Natural killer cell treated with Interleukin-12 subunit alpha and Interleukin-12 subunit beta and Interleukin-15 and Interleukin-18, amount 100 ng/mL, for 72 hours (primary cell): Measurements from ENCODE around the gene CHD6. TPM values are rescaled to one million over a fixed set of nuclear protein-coding genes. Genes with fewer than 3 reads are reported as not detected.

Experiments used
- ATAC-seq, 2 donors: fragments of 150-1000 bp; cut with Tn5 transposase in 1 of 2; sonication (Bioruptor Pico), chemical (Tn5 transposase) in 1 of 2; 2 replicates each; pipeline ENCODE4 v1.10.0; 2021
- DNase-seq: peaks from one replicate; pipeline ENCODE4 v3.0.0; 2022; ENCODE audit warnings: low spot score
- H3K27ac Mint-ChIP-seq, 2 donors: 1 replicate in 1 of 2; 2 replicates in 1 of 2; pipeline ENCODE4 v1.8.0; 2022; ENCODE audit warnings: mixed read lengths in 2 of 2, mild to moderate bottlenecking in 1 of 2, moderate library complexity in 1 of 2
- H3K27me3 Mint-ChIP-seq, 2 donors: 1 replicate in 1 of 2; 2 replicates in 1 of 2; pipeline ENCODE4 v1.8.0; 2022; ENCODE audit warnings: mixed read lengths in 2 of 2
- H3K36me3 Mint-ChIP-seq: one replicate; pipeline ENCODE4 v1.8.0; 2022; ENCODE audit warnings: mixed read lengths
- H3K4me1 Mint-ChIP-seq, 2 donors: 1 replicate in 1 of 2; 2 replicates in 1 of 2; pipeline ENCODE4 v1.8.0; 2022; ENCODE audit warnings: low read depth in 2 of 2, mixed read lengths in 2 of 2, mild to moderate bottlenecking in 1 of 2
- H3K4me3 Mint-ChIP-seq: one replicate; pipeline ENCODE4 v1.8.0; 2022; ENCODE audit warnings: mixed read lengths
- H3K9me3 Mint-ChIP-seq: 2 replicates; pipeline ENCODE4 v1.8.0; 2022; ENCODE audit warnings: mixed read lengths
- total RNA-seq, 2 donors: library from RNA; stranded (reverse); gene quantifications; one replicate each; pipeline ENCODE4 v1.2.3, GENCODE V29; 2022

The CHD6 gene
- total RNA-seq, 2 donors from 2014 or later = 27.8 to 33.0 TPM

GRCh38 chr20:41436679-41437078, 181.5 kb downstream of the CHD6 start:
- Mint-ChIP-seq H3K9me3 (no peaks in the 10 kb centered on the region), H3K4me1 (peaks cover 26 to 47% of the 10 kb centered on the region in 2 donors), H3K4me3 (peak overlapping the region; percentile 73), H3K27me3 (no peaks in the 10 kb centered on the region), H3K36me3 (peaks cover 36% of the 10 kb centered on the region), H3K27ac (peak overlapping the region; percentile 68 to 71)
- DNase-seq (no peak), ATAC-seq (peak; percentile 73 to 85)

GRCh38 chr20:41433203-41433602, 185.0 kb downstream of the CHD6 start:
- H3K4me1 Mint-ChIP-seq = peaks cover 32 to 50% of the 10 kb centered on the region in 2 donors
- H3K27me3 Mint-ChIP-seq = no peaks in the 10 kb centered on the region
- peaks cover 36% of the 10 kb centered on the region for H3K36me3 Mint-ChIP-seq
- peak overlapping the region; percentile 75 to 86 for H3K27ac Mint-ChIP-seq
- H3K4me3 Mint-ChIP-seq = peak overlapping the region; percentile 48
- no peaks in the 10 kb centered on the region for H3K9me3 Mint-ChIP-seq
- ATAC-seq (no peak), DNase-seq (no peak)

GRCh38 chr20:41432746-41433145, 185.4 kb downstream of the CHD6 start:
- Mint-ChIP-seq H3K4me1 (peaks cover 35 to 54% of the 10 kb centered on the region in 2 donors), H3K36me3 (peaks cover 36% of the 10 kb centered on the region), H3K27me3 (no peaks in the 10 kb centered on the region), H3K4me3 (peak overlapping the region; percentile 48), H3K27ac (peak overlapping the region; percentile 75 to 86), H3K9me3 (no peaks in the 10 kb centered on the region)
- no peak for DNase-seq
- peak; percentile 57 to 80 for ATAC-seq

GRCh38 chr20:41428285-41428684, 189.9 kb downstream of the CHD6 start:
- Mint-ChIP-seq H3K36me3 (peaks cover 8% of the 10 kb centered on the region), H3K9me3 (no peaks in the 10 kb centered on the region), H3K4me1 (peaks cover 18 to 19% of the 10 kb centered on the region in 2 donors), H3K27ac (peak overlapping the region; percentile 39 to 42), H3K4me3 (no peak overlapping the region), H3K27me3 (no peaks in the 10 kb centered on the region)
- DNase-seq (no peak), ATAC-seq (peak in 1 of 2 donors; percentile 62)

DNA sequence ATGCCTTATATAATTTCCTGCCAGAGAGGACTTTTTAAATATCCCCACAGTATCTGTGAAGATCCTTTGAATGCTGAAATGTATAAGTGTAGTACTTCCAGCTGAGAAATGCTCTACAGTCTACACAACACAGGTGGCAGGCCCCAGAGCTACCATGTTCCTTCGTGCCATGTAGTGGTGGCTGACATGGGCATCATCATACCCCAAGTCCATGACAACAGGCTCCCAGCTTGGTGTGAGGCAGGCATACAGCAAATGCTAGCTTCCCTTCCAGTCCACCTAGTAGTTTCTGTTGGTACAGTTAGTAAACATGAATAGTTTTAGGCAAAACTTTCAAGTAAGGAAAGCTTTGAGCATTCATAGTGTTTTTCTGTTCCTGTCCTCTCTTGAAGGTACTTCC, 190.3 kb downstream of the CHD6 start:
- H3K27me3 Mint-ChIP-seq = no peaks in the 10 kb centered on the region
- no peak overlapping the region for H3K4me3 Mint-ChIP-seq
- peak overlapping the region; percentile 39 to 42 for H3K27ac Mint-ChIP-seq
- peaks cover 13 to 15% of the 10 kb centered on the region in 2 donors for H3K4me1 Mint-ChIP-seq
- peaks cover 4% of the 10 kb centered on the region for H3K36me3 Mint-ChIP-seq
- ATAC-seq = no peak
- no peak for DNase-seq
- no peaks in the 10 kb centered on the region for H3K9me3 Mint-ChIP-seq

- no peak for DNase-seq
- H3K4me3 Mint-ChIP-seq = no peak overlapping the region
- peaks cover 7 to 9% of the 10 kb centered on the region in 2 donors for H3K4me1 Mint-ChIP-seq
- H3K27me3 Mint-ChIP-seq = no peaks in the 10 kb centered on the region
- H3K27ac Mint-ChIP-seq = peak overlapping the region; percentile 12 to 39
- H3K9me3 Mint-ChIP-seq = no peaks in the 10 kb centered on the region
- peaks cover under 1% of the 10 kb centered on the region for H3K36me3 Mint-ChIP-seq
- no peak for ATAC-seq
Observed at GRCh38 chr20:41426976-41427375, 191.2 kb downstream of the CHD6 start.

DNA sequence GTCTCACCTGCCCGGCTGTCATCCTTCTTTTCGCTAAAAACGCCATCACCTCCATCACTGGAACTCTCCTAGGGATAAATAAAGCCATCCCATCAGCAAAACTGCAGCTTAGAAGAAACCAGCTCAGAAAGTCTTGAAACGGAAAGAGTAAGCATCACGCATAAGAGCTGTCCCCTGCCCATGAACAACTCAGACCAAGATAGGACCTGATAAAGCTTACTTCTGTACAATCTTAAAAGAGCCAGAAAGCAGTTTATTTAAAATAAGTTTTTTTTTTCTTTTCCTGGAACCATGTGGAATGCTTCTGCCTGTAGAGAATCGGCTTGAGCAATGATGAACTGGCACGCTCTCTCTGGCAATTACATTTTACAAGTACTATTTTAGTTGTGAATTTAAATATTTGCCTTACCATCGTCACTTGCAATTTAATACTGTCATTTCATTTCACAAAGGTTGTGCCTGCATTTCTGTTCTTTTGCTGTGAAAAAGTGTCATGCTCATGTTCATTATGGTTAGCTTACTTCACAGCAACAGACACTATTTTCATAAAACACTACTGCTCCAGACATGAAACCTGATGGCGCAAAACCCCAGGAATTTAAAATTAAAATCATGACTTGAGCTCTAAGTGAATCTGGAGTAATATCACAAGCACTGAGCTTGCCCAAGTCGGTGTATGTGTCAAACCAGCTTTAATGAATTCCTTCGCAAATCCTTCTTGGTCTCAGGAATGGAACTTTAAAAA, 191.9 kb downstream of the CHD6 start:
- Mint-ChIP-seq H3K4me1 (peaks cover 9 to 10% of the 10 kb centered on the region in 2 donors), H3K27ac (peak overlapping the region in 1 of 2 donors; percentile 12), H3K4me3 (no peak overlapping the region), H3K9me3 (no peaks in the 10 kb centered on the region), H3K27me3 (no peaks in the 10 kb centered on the region), H3K36me3 (peaks cover 8% of the 10 kb centered on the region)
- no peak for DNase-seq
- ATAC-seq = no peak

DNA sequence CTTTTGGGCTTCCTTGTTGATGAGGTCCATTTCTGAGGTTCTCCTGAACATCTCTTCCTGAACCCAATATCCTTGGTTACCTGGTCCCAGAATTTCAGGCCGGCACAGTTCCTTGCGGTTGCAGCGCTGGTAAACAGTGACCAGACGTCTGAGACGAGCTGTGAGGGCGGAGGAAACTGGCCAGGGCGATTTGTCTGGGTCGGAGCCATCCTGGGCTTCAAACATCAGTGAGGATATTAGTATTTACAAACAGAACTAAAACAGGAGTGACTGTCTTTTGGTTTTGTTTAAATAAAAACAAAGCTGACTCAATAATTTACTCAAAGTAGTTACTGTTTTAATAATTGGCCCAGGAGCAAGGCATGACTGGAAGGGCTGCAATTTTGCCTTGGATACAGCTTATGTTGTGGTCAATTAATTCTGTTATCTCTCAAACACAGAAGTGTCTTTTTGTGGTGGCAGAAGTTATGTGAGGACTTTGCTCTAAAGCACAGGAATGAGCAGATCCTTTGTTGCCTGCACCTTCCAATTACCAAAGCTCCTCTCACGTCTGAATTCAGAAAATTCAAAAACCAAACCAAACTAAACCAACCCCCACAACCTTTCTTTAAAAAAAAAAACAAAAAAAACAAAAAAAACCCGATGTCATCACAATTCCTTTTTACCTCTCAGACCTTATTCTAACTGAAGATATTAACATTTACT, 192.8 kb downstream of the CHD6 start:
- no peak overlapping the region for H3K4me3 Mint-ChIP-seq
- no peak overlapping the region for H3K27ac Mint-ChIP-seq
- peaks cover 14% of the 10 kb centered on the region for H3K36me3 Mint-ChIP-seq
- H3K9me3 Mint-ChIP-seq = no peaks in the 10 kb centered on the region
- ATAC-seq (no peak), DNase-seq (no peak)
- H3K4me1 Mint-ChIP-seq = peaks cover 12 to 15% of the 10 kb centered on the region in 2 donors
- H3K27me3 Mint-ChIP-seq = no peaks in the 10 kb centered on the region

DNA sequence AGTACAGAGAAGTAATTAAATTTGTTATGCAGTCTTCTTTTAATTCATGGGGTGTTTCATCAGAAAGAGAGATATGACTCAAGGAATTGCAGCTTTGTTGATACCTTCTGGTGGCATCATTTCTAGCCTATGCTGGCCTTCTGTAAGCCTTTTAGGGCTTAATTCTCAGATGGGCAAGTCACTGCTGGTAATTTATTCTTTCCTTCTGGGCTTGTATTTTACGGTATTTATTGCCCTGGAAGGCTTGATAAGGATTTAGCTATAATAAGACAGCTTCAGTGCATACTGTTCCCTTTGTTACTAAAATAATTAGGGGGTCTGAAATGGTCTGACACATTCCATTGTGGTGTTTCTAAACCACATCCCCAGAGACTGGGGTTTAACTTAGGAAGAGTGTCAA, 193.6 kb downstream of the CHD6 start:
- H3K4me3 Mint-ChIP-seq = no peak overlapping the region
- peak overlapping the region in 1 of 2 donors; percentile 14 for H3K27ac Mint-ChIP-seq
- peaks cover 12 to 15% of the 10 kb centered on the region in 2 donors for H3K4me1 Mint-ChIP-seq
- no peaks in the 10 kb centered on the region for H3K27me3 Mint-ChIP-seq
- DNase-seq (no peak), ATAC-seq (no peak)
- H3K36me3 Mint-ChIP-seq = peaks cover 18% of the 10 kb centered on the region
- H3K9me3 Mint-ChIP-seq = no peaks in the 10 kb centered on the region

DNA sequence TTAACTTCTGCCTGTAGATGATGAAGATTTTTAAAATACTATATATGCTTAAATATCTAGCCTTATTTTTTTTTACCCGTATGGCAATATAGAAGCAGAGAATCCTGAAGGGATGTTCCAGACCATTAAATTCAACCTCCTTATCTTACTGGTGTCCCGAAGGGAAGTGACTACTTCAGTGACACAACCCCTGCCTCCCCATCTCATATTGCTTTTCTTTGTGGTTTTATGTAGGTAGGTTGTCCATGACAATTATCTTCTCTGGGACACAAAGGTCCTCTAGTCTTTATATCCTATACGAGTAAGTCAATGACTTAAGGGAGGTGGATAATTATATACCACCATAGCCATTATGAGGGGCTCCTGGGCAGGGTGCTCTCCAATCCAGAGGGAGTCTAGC, 194.2 kb downstream of the CHD6 start:
- H3K4me1 Mint-ChIP-seq = peaks cover 9 to 15% of the 10 kb centered on the region in 2 donors
- DNase-seq (no peak), ATAC-seq (no peak)
- peak overlapping the region in 1 of 2 donors; percentile 14 for H3K27ac Mint-ChIP-seq
- H3K9me3 Mint-ChIP-seq = no peaks in the 10 kb centered on the region
- peaks cover 18% of the 10 kb centered on the region for H3K36me3 Mint-ChIP-seq
- H3K27me3 Mint-ChIP-seq = no peaks in the 10 kb centered on the region
- H3K4me3 Mint-ChIP-seq = no peak overlapping the region

DNA sequence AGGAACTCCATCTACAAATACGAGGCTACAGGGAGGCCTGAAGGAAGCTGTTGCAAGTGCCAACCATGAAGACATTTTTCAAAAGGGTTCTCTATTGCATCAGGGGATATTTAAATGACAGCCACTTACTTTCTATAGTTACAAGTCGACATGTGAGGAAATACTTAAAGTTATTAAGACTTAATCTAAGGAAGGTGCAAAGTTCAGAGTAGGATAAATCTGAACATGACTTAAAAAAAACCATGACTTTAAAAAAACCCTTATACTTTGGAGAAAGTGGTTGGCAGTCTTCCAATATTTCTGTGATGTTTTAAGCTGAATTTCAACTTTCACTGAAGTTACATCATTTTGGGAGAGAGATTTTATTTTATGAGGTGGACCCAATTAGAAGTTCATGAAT, 195.2 kb downstream of the CHD6 start:
- H3K4me3 Mint-ChIP-seq = no peak overlapping the region
- H3K4me1 Mint-ChIP-seq = peaks cover 2 to 9% of the 10 kb centered on the region in 2 donors
- ATAC-seq (no peak), DNase-seq (no peak)
- no peaks in the 10 kb centered on the region for H3K9me3 Mint-ChIP-seq
- no peak overlapping the region for H3K27ac Mint-ChIP-seq
- peaks cover 21% of the 10 kb centered on the region for H3K36me3 Mint-ChIP-seq
- no peaks in the 10 kb centered on the region for H3K27me3 Mint-ChIP-seq

DNA sequence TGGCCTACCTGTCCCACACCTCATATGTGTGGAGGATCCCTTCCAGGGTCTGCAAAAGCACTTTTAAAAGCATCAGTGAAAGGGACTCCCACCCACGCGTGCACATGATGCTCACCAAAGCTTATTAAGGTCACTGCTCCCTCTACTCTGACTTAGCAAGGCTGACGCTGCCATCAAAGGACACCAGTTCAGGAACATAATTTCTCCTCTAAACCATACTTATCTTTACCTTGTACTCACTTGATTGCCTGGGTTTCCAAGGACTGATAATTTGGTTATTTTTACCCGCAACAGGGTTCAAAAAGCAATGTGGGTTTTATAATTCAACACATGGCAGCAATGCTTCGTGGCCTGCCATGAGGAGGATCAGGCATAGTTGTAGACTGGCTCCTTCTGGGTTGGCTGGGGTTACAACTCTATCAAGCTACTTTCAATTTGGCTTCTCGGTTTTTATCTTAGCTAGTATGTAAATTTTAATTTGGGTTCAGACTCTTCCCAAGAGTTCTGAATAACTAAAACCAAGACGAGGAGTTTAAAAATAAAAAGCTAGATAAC, 199.4 kb downstream of the CHD6 start:
- H3K36me3 Mint-ChIP-seq = peaks cover 41% of the 10 kb centered on the region

GRCh38 chr20:41418031-41418430, 200.1 kb downstream of the CHD6 start:
- DNase-seq (no peak), ATAC-seq (no peak)
- H3K27ac Mint-ChIP-seq = no peak overlapping the region
- H3K27me3 Mint-ChIP-seq = no peaks in the 10 kb centered on the region
- H3K36me3 Mint-ChIP-seq = peaks cover 44% of the 10 kb centered on the region
- no peak overlapping the region for H3K4me3 Mint-ChIP-seq
- peaks cover 2 to 7% of the 10 kb centered on the region in 2 donors for H3K4me1 Mint-ChIP-seq
- H3K9me3 Mint-ChIP-seq = no peaks in the 10 kb centered on the region

More for the DNA sequence above, 199.4 kb downstream of the CHD6 start:
- Mint-ChIP-seq H3K9me3 (no peaks in the 10 kb centered on the region), H3K4me3 (no peak overlapping the region), H3K4me1 (peaks cover 2 to 7% of the 10 kb centered on the region in 2 donors), H3K27me3 (no peaks in the 10 kb centered on the region), H3K27ac (no peak overlapping the region)
- no peak for DNase-seq
- no peak for ATAC-seq

- no peak overlapping the region for H3K4me3 Mint-ChIP-seq
- H3K27ac Mint-ChIP-seq = no peak overlapping the region
- DNase-seq = no peak
- H3K9me3 Mint-ChIP-seq = no peaks in the 10 kb centered on the region
- no peak for ATAC-seq
- H3K36me3 Mint-ChIP-seq = peaks cover 35% of the 10 kb centered on the region
- H3K27me3 Mint-ChIP-seq = no peaks in the 10 kb centered on the region
- H3K4me1 Mint-ChIP-seq = no peaks in the 10 kb centered on the region
Observed at GRCh38 chr20:41415191-41415590, 203.0 kb downstream of the CHD6 start.
